Stomach (tissue), 4 donors: ENCODE results near the gene STIM1.

Experiments
- CTCF ChIP-seq, 7 experiments: fragments of 450-650 bp in 4 of 7; fragments of 200-600 bp in 3 of 7; sonication (generic) in 3 of 7; IDR thresholded peaks; one replicate each; pipeline ENCODE4 v1.5.1; 2016 to 2019; ENCODE audit warnings: antibody characterized with exemption in 7 of 7, control low read depth in 2 of 7, mild to moderate bottlenecking in 1 of 7
- POLR2A ChIP-seq, 4 donors: fragments of 450-650 bp; IDR thresholded peaks; one replicate each; pipeline ENCODE4 v1.6.1; 2016; ENCODE audit warnings: antibody characterized with exemption in 4 of 4, control low read depth in 2 of 4, mild to moderate bottlenecking in 1 of 4, moderate library complexity in 1 of 4

- TF ChIP-seq CTCF (IDR thresholded peaks at IDR 0.05) (no peak), POLR2A (IDR thresholded peaks at IDR 0.05) (no peak)
Measured at GRCh38 chr11:3995949-3996554, 140.6 kb downstream of the STIM1 start.
